ENCODE data around the gene C13orf46. TPM values are rescaled to one million over a fixed set of nuclear protein-coding genes. Genes with fewer than 3 reads are reported as not detected.

The C13orf46 gene
- total RNA-seq, 2 experiments from 2014 or later, result 1.5 to 1.8 TPM

DNA sequence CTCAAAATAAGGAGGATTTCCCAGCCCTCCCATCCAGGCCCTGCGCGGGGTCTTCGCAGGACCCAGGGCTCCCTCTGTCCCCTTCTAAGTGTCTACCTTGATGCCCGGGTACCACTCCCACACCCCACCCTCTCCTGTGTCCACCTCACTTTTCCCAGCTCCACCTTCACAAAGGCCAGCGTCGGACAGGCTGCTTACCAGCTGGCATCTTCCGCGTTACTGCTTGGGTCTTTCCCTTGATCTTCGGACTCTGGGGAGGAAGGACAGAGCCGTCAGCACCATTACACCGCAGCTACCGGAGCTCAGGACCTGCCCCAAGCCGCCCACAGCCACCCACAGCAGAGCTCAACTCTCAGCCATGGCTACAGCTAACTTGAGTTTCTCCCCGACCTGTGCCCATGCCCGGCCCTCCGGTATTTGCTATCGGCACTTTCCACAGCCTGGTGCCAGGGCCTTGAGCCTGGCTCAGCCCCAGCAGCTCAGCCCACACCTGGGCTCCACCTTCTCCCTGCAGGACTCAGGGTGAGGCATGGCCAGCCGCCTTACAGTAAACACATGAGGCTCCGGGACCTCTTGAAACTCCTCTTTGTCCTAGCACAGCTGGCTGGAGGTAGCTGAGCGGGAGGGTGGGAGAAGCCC is 3.8 kb downstream of the C13orf46 start:
- ChIA-PET CTCF (no interaction called here), POLR2A (no interaction called here)
- intact Hi-C loops (cut with micrococcal nuclease), result no loop called here
- DNase-seq, result no peak
- Mint-ChIP-seq H3K9me3 (no peaks in the 10 kb centered on the region), H3K4me1 (ENCODE audit: low read depth) (no peaks in the 10 kb centered on the region), H3K4me3 (no peak overlapping the region), H3K27me3 (no peaks in the 10 kb centered on the region), H3K36me3 (peaks cover 8% of the 10 kb centered on the region), H3K27ac (no peak overlapping the region)

DNA sequence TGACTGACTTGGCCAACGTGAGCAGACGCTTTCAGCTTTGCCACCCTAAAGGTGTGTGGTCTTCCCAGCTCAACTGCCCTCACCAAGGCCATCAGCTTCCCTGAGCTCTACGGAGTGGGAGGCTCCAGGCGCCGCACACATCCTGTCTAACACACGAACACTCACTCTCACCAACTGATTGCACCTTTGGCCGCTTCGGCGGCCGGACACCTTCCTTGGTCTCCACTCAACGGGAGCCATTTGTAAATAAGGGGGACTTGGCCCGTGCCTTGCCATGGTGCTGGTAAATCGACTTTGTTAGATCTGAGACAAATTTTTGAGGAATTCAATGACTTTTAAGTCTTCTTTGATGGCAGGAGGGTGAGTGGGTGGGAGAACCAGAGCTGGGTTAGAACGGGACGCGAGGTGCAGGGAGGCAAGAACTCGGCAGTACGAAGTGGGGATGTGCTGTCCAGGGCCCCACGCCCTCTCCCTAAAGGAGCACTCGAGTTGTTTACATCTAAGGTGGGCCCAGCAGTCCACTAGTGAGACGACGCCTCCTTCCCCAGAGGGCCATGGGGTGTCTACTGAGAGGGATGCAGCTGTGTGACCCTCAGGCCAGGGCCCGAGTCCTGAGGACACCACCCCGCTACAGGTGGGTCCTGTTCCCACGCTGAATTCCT is 4.4 kb downstream of the C13orf46 start:
- no peak overlapping the region for H3K27ac Mint-ChIP-seq
- POLR2A ChIA-PET, result no interaction called here

DNA sequence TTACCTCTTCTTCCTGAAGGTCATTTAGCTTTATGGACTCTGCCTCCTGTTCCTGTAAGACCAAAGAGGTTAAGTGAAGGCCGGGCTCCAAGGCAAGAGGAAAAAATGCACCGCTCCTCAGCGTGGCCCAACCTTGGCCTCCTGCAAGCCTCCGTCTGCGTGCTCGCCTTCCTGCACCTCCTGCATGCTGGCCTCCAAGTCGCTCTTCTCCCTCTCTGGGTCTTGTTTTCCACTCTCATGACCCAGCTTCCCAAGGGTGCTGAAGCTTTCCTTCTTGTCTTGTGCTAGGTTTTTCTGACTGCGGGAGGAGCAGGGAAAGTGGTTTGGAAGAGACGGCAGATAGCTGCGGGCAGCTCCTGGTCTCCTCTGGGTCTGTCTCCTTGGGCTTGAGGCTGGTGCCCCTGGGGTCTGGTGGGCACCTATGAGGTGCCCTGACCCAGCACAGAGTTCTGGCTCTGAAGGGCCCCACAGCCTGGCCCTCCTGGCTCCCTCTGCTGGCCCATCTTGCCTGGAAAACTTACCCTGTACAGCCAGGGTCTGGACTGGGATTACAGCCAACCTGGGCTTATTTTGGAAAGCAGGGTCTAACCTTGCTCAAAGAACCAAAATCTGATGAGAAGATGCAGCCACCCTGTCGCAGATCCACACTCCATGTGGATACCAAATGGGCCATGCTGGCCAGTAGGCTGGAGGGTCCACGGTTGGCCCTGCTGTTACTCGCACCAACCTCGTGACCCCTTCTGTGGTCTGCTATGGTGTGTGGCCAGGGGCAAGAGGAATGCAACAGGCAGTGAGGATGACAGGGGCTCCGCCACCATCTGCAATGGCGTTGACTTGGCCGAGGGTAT is 5.2 kb downstream of the C13orf46 start:
- no peaks in the 10 kb centered on the region for H3K4me1 Mint-ChIP-seq (ENCODE audit: low read depth)
- DNase-seq, result no peak
- no peak overlapping the region for H3K27ac Mint-ChIP-seq
- H3K4me3 Mint-ChIP-seq, result no peak overlapping the region
- H3K27me3 Mint-ChIP-seq, result no peaks in the 10 kb centered on the region
- peaks cover 5% of the 10 kb centered on the region for H3K36me3 Mint-ChIP-seq
- POLR2A ChIA-PET, result no interaction called here
- CTCF ChIA-PET, result no interaction called here
- intact Hi-C loops (cut with micrococcal nuclease), result no loop called here
- no peaks in the 10 kb centered on the region for H3K9me3 Mint-ChIP-seq

More for the DNA sequence above, 4.4 kb downstream of the C13orf46 start:
- Mint-ChIP-seq H3K36me3 (peaks cover 8% of the 10 kb centered on the region), H3K4me3 (no peak overlapping the region), H3K4me1 (ENCODE audit: low read depth) (no peaks in the 10 kb centered on the region), H3K27me3 (no peaks in the 10 kb centered on the region), H3K9me3 (no peaks in the 10 kb centered on the region)
- DNase-seq, result no peak
- CTCF ChIA-PET, result no interaction called here
- intact Hi-C loops (cut with micrococcal nuclease), result no loop called here

DNA sequence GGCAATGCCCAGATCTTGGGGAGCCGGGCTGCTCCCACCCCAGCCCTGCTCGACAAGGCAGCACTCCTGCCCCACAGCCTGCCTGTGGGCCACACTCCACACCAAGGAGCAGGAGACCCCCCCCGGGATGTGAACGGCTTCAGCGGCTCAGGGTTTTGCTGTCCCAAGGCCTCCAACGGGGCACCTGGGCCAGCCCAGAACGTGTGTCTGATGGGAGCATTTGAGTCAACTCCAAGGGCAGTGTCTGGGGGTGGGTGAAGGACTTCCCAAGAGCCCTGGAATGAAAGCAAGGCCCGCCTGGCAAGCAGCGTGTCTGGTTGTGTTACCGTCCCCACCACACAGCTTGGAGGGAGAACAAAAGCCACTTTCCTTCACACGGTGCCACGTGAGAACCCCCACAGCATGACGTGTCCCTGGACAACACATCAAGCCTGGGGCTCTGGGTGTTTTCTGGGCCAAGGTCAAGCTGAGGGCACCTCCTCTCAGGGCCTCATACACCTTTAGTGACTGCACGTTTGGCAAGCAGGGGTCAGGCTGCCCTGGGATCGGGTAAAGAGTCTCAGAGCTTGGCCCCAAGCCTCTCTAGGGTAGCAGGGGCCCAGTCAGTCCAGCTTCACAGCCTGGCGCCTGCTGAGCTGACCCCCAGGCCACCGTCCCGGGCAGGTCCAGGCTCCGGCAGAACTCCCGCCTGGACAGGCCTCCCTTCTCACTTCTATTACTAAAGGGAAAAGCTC is 6.0 kb downstream of the C13orf46 start:
- intact Hi-C loops (cut with micrococcal nuclease), result no loop called here
- no peaks in the 10 kb centered on the region for H3K4me1 Mint-ChIP-seq (ENCODE audit: low read depth)
- H3K4me3 Mint-ChIP-seq, result no peak overlapping the region
- ChIA-PET POLR2A (no interaction called here), CTCF (no interaction called here)
- H3K36me3 Mint-ChIP-seq, result peaks cover 5% of the 10 kb centered on the region
- no peaks in the 10 kb centered on the region for H3K9me3 Mint-ChIP-seq
- no peak overlapping the region for H3K27ac Mint-ChIP-seq
- no peak for DNase-seq
- H3K27me3 Mint-ChIP-seq, result no peaks in the 10 kb centered on the region

DNA sequence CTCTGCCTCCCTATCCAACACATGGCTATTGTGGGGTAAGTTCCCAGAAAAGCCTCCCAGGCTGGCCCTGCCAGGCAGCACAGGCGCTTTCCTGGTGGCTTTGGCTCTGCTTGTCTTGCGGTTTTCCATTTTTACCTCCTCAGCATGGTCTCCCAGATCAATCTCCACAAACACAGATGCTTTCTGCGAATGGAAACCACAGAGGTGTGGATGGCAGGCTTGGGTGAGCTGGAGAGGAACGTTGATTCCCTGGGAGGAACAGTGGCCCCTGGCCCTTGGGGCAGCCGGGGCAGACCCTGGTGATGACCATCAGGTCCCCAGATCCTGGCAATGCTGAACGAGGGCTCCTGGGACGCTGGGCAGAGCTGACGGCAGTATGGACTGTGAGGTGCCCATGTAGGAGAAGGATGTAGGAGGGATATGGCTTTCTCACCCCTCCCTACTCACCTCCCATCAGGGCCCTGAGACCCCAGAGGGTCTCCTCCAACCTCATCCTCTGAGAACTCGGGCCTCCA is 6.6 kb downstream of the C13orf46 start:
- Mint-ChIP-seq H3K36me3 (peaks cover 5% of the 10 kb centered on the region), H3K9me3 (no peaks in the 10 kb centered on the region), H3K27me3 (no peaks in the 10 kb centered on the region), H3K27ac (no peak overlapping the region), H3K4me3 (no peak overlapping the region), H3K4me1 (ENCODE audit: low read depth) (no peaks in the 10 kb centered on the region)
- ChIA-PET CTCF (no interaction called here), POLR2A (no interaction called here)
- no peak for DNase-seq
- intact Hi-C loops (cut with micrococcal nuclease), result no loop called here

DNA sequence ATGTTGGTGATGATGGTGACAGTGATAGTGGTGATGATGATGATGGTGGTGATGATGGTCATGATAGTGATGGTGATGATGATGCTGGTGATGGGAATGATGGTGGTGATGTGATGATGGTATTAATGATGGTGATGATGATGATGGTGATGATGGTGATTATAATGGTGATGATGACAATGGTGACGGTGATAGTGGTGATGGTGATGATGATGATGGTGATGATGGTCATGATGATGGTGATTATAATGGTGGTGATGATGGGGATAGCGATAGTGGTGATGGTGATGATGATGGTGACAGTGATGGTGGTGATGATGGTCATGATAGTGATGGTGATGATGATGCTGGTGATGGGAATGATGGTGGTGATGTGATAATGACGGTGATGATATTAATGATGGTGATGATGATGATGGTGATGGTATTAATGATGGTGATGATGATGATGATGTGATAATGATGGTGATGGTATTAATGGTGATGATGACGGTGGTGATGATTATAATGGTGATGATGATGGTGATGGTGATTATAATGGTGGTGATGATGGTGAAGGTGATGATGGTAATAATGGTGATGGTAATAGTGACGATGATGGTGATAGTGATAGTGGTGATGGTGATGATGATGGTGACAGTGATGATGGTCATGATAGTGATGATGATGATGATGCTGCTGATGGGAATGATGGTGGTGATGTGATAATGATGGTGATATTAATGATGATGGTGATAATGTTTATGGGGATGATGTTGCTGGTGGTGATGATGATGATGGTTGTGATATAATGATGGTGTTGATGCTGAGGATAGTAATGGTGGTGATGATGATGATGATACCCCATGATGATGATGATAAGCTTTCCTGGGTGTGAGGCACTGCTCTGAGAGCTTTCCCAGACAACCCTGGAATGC is 7.7 kb downstream of the C13orf46 start:
- no peaks in the 10 kb centered on the region for H3K27me3 Mint-ChIP-seq
- no peak overlapping the region for H3K4me3 Mint-ChIP-seq
- H3K4me1 Mint-ChIP-seq (ENCODE audit: low read depth), result no peaks in the 10 kb centered on the region
- DNase-seq, result no peak
- H3K9me3 Mint-ChIP-seq, result no peaks in the 10 kb centered on the region
- ChIA-PET POLR2A (no interaction called here), CTCF (no interaction called here)
- H3K36me3 Mint-ChIP-seq, result peaks cover 5% of the 10 kb centered on the region
- intact Hi-C loops (cut with micrococcal nuclease), result no loop called here
- no peak overlapping the region for H3K27ac Mint-ChIP-seq

DNA sequence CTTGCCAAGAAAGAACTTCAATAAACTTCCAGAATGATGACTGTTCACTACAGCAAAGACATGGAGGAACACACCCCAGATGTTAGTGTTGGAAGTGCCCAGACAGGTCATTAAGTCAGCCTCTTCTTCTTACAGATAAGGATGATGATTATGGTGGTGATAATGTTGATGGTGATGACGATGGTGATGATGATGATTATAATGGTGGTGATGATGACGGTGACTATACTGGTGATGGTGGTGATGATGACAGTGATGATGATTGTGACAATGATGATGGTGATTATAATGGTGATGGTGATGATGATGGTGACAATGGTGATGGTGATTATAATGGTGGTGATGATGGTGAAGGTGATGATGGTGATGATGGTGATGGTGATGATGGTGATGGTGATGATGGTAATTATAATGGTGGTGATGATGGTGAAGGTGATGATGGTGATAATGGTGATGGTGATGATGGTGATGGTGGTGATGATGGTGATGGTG is 8.4 kb downstream of the C13orf46 start:
- Mint-ChIP-seq H3K9me3 (peaks cover 2% of the 10 kb centered on the region), H3K36me3 (peaks cover 7% of the 10 kb centered on the region), H3K27ac (no peak overlapping the region), H3K27me3 (no peaks in the 10 kb centered on the region), H3K4me3 (no peak overlapping the region), H3K4me1 (ENCODE audit: low read depth) (no peaks in the 10 kb centered on the region)
- ChIA-PET POLR2A (interaction anchor here (0.8 kb wide), 1 partner anchor 257 kb away, joined by 4 read pairs; no protein-coding TSS in a partner anchor), CTCF (no interaction called here)
- no peak for DNase-seq
- intact Hi-C loops (cut with micrococcal nuclease), result no loop called here

DNA sequence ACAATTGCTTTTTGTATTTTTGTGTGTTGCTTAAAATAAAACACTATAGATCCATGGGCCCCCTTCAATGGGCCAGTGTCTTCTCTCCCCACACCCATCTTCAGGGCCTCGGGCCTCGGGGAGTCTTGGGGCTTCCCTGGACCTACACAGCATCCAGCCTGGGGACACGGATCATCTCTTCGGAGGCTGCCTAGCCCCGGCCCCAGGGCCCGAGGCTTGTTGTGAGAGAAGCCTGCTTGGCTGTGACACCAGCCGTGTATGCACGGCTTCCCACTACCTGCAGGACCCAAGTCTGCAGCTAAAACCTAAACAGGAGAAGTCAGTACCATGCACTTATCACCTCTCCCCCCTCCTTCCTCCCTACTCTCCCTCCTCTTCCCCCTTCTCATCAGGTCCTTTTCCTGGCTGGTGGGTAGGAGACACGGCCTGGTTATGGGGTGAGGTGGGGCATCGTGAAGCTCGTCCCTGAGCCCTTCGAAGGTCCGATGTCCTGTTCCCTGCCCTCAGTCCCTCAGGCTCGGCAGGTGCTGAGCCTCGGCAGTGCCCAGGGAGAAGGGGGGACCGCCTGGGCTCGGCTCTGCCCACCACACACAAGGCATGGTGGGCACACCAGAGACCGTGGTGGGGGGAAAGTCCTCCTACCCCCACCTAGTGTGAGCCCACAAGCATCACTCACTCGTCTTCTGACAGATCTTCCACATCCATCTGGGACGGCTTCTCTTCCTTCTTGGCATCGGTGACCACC is 9.5 kb downstream of the C13orf46 start:
- H3K27me3 Mint-ChIP-seq, result no peaks in the 10 kb centered on the region
- peaks cover 10% of the 10 kb centered on the region for H3K9me3 Mint-ChIP-seq
- intact Hi-C loops (cut with micrococcal nuclease), result no loop called here
- no peak overlapping the region for H3K4me3 Mint-ChIP-seq
- DNase-seq, result no peak
- H3K27ac Mint-ChIP-seq, result no peak overlapping the region
- H3K36me3 Mint-ChIP-seq, result peaks cover 13% of the 10 kb centered on the region
- ChIA-PET CTCF (no interaction called here), POLR2A (interaction anchor here (0.8 kb wide), 1 partner anchor 258 kb away, joined by 4 read pairs; no protein-coding TSS in a partner anchor)
- no peaks in the 10 kb centered on the region for H3K4me1 Mint-ChIP-seq (ENCODE audit: low read depth)

DNA sequence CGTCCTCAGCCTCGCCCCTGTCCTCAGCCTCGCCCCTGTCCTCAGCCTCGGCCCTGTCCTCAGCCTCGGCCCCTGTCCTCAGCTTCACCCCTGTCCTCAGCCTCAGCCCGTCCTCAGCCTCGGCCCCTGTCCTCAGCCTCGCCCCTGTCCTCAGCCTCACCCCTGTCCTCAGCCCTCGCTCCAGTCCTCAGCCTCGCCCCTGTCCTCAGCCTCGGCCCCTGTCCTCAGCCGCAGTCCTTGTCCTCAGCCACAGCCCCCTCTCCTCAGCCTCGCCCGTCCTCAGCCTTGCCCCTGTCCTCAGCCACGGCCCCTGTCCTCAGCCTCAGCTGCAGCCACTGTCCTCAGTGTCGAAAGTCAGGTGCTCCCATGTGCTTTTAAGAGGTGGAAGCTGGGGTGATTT is 10.5 kb downstream of the C13orf46 start:
- Mint-ChIP-seq H3K36me3 (peaks cover 18% of the 10 kb centered on the region), H3K27me3 (no peaks in the 10 kb centered on the region), H3K4me3 (no peak overlapping the region), H3K4me1 (ENCODE audit: low read depth) (no peaks in the 10 kb centered on the region), H3K27ac (no peak overlapping the region), H3K9me3 (peaks cover 15% of the 10 kb centered on the region)
- ChIA-PET CTCF (no interaction called here), POLR2A (no interaction called here)
- no peak for DNase-seq
- intact Hi-C loops (cut with micrococcal nuclease), result no loop called here

DNA sequence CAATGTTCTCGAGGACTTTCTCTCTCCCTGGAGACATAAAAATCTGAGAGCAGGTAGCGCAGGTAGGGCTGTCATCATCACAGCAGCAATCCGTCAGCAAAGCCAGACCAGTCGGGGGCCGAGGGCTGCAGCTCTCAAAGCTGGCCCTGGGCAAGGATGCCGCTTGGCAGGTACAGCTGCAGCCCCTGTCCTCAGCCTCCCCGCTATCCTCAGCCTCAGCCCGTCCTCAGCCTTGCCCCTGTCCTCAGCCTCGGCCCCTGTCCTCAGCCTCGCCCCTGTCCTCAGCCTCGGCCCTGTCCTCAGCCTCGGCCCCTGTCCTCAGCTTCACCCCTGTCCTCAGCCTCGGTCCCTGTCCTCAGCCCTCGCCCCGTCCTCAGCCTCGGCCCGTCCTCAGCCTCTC is 10.9 kb downstream of the C13orf46 start:
- H3K4me3 Mint-ChIP-seq, result no peak overlapping the region
- H3K4me1 Mint-ChIP-seq (ENCODE audit: low read depth), result no peaks in the 10 kb centered on the region
- H3K27ac Mint-ChIP-seq, result no peak overlapping the region
- POLR2A ChIA-PET, result no interaction called here
- intact Hi-C loops (cut with micrococcal nuclease), result no loop called here
- H3K36me3 Mint-ChIP-seq, result peaks cover 19% of the 10 kb centered on the region
- H3K27me3 Mint-ChIP-seq, result no peaks in the 10 kb centered on the region
- H3K9me3 Mint-ChIP-seq, result peaks cover 15% of the 10 kb centered on the region
- CTCF ChIA-PET, result no interaction called here
- no peak for DNase-seq

DNA sequence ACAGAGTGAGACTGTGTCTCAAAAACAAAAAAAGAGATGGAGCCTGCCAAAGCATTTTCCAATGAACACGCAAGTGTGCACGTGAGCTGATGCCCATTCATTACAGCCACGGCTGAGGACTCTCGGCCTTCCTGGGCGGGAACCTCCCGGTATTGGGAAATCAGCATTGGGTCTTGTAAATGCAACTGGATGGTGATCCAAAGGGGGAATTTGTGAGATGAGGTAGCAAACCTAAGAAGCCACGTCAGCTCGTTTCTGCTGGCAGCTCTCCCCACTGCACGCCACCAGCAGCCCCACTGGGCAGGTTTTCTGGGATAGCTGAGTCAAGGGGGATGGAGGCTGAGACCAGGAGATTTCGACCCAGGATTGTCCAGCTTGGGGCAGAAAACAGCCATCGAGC is 11.5 kb downstream of the C13orf46 start:
- CTCF ChIA-PET, result no interaction called here
- H3K9me3 Mint-ChIP-seq, result peaks cover 15% of the 10 kb centered on the region
- DNase-seq, result no peak
- POLR2A ChIA-PET, result no interaction called here
- H3K4me3 Mint-ChIP-seq, result no peak overlapping the region
- H3K27me3 Mint-ChIP-seq, result no peaks in the 10 kb centered on the region
- intact Hi-C loops (cut with micrococcal nuclease), result no loop called here
- H3K4me1 Mint-ChIP-seq (ENCODE audit: low read depth), result no peaks in the 10 kb centered on the region
- H3K36me3 Mint-ChIP-seq, result peaks cover 19% of the 10 kb centered on the region
- H3K27ac Mint-ChIP-seq, result no peak overlapping the region
